ENCODE measurements around the gene CAMK2B.

The CAMK2B gene

GRCh38 chr7:44329081-44329480 lies 3.7 kb upstream of the CAMK2B start:
- no peak for ATAC-seq

GRCh38 chr7:44327981-44328380 lies 2.6 kb upstream of the CAMK2B start:
- ATAC-seq: no peak

GRCh38 chr7:44326261-44327125 lies 1.1 kb upstream of the CAMK2B start:
- no peak for ATAC-seq

GRCh38 chr7:44325811-44326241 lies 432 bp upstream of the CAMK2B start:
- ATAC-seq: no peak

- ATAC-seq: no peak
Observed at GRCh38 chr7:44324481-44325200, 753 bp downstream of the CAMK2B start.

GRCh38 chr7:44324204-44324480 lies 1.3 kb downstream of the CAMK2B start:
- no peak for ATAC-seq

- no peak for ATAC-seq
Observed at GRCh38 chr7:44323381-44324203, 1.8 kb downstream of the CAMK2B start.

- no peak for ATAC-seq
Observed at GRCh38 chr7:44322631-44323363, 2.6 kb downstream of the CAMK2B start.

GRCh38 chr7:44321796-44322195 lies 3.6 kb downstream of the CAMK2B start:
- no peak for ATAC-seq

GRCh38 chr7:44320794-44321371 lies 4.5 kb downstream of the CAMK2B start:
- ATAC-seq: no peak

GRCh38 chr7:44320141-44320540 lies 5.3 kb downstream of the CAMK2B start:
- ATAC-seq: no peak

GRCh38 chr7:44318332-44318731 lies 7.1 kb downstream of the CAMK2B start:
- ATAC-seq: no peak

GRCh38 chr7:44315301-44315903 lies 10.0 kb downstream of the CAMK2B start:
- ATAC-seq: no peak

- no peak for ATAC-seq
Observed at GRCh38 chr7:44313621-44314031, 11.8 kb downstream of the CAMK2B start.

- no peak for ATAC-seq
Observed at GRCh38 chr7:44313016-44313415, 12.4 kb downstream of the CAMK2B start.

- ATAC-seq: no peak
Observed at GRCh38 chr7:44311561-44312495, 13.6 kb downstream of the CAMK2B start.

GRCh38 chr7:44310221-44310848 lies 15.1 kb downstream of the CAMK2B start:
- ATAC-seq: peak in 1 of 2 donors; percentile 18

GRCh38 chr7:44309271-44310091 lies 15.9 kb downstream of the CAMK2B start:
- ATAC-seq: peak; percentile 67 to 70

GRCh38 chr7:44308596-44309270 lies 16.7 kb downstream of the CAMK2B start:
- ATAC-seq: no peak
